Activated T-helper 1 cell treated with anti-CD3 and anti-CD28 coated beads, Interleukin-2, amount 50 U/mL, for 16 hours (primary cell): ENCODE measurements around the gene GNA12.

Source experiments
- DNase-seq, 2 donors: peaks; one replicate each; pipeline ENCODE4 v3.0.0-alpha.2; 2020; ENCODE audit warnings: low read depth in 1 of 2, low spot score in 1 of 2

GNA12 gene

GRCh38 chr7:2819161-2819953, 24.8 kb downstream of the GNA12 start:
- no peak for DNase-seq

GRCh38 chr7:2818653-2819052, 25.5 kb downstream of the GNA12 start:
- no peak for DNase-seq

- DNase-seq, result no peak
These were observed 26.0 kb downstream of the GNA12 start for GRCh38 chr7:2818121-2818520.

- no peak for DNase-seq
These were observed 26.7 kb downstream of the GNA12 start for GRCh38 chr7:2817456-2817855.

- no peak for DNase-seq
These were observed 28.2 kb downstream of the GNA12 start for GRCh38 chr7:2815875-2816245.

- no peak for DNase-seq
These were observed 28.9 kb downstream of the GNA12 start for GRCh38 chr7:2814946-2815874.

- DNase-seq, result no peak
These were observed 29.7 kb downstream of the GNA12 start for GRCh38 chr7:2814186-2814945.

GRCh38 chr7:2813350-2814185, 30.5 kb downstream of the GNA12 start:
- DNase-seq, result no peak

GRCh38 chr7:2812831-2813230, 31.3 kb downstream of the GNA12 start:
- DNase-seq, result no peak

- no peak for DNase-seq
These were observed 32.0 kb downstream of the GNA12 start for GRCh38 chr7:2812114-2812487.

- no peak for DNase-seq
These were observed 32.5 kb downstream of the GNA12 start for GRCh38 chr7:2811476-2812113.

- no peak for DNase-seq
These were observed 33.3 kb downstream of the GNA12 start for GRCh38 chr7:2810682-2811415.

GRCh38 chr7:2809903-2810625, 34.0 kb downstream of the GNA12 start:
- no peak for DNase-seq

GRCh38 chr7:2808891-2809665, 35.0 kb downstream of the GNA12 start:
- no peak for DNase-seq

GRCh38 chr7:2807845-2808772, 36.0 kb downstream of the GNA12 start:
- no peak for DNase-seq

- DNase-seq, result no peak
These were observed 36.7 kb downstream of the GNA12 start for GRCh38 chr7:2807460-2807844.

GRCh38 chr7:2806571-2806970, 37.5 kb downstream of the GNA12 start:
- DNase-seq, result no peak
